LNCaP clone FGC (cell line): ENCODE data around the gene RNASEL.

Experiments
- DNase-seq: peaks from one replicate; pipeline ENCODE4 v3.0.0-alpha.2; 2011; ENCODE audit warnings: low read depth
- H3K4me3 ChIP-seq: 2 replicates; pipeline ENCODE4 v1.5.1; 2011; ENCODE audit warnings: mild to moderate bottlenecking, low read depth, low read length, control low read depth
- CTCF ChIP-seq: IDR thresholded peaks from 2 replicates; pipeline ENCODE4 v1.5.1; 2012; ENCODE audit warnings: mild to moderate bottlenecking; ENCODE audit not compliant: control insufficient read depth, insufficient read depth; ENCODE audit errors: extremely low read depth

RNASEL gene

GRCh38 chr1:182575540-182576149 lies 13.4 kb downstream of the RNASEL start:
- TF ChIP-seq CTCF: no peak
- no peak for DNase-seq

GRCh38 chr1:182574156-182574555 lies 14.9 kb downstream of the RNASEL start:
- DNase-seq: no peak
- TF ChIP-seq CTCF: no peak
- H3K4me3 ChIP-seq: no peak overlapping the region

More at GRCh38 chr1:182575540-182576149, 13.4 kb downstream of the RNASEL start:
- no peak overlapping the region for H3K4me3 ChIP-seq

- no peak overlapping the region for H3K4me3 ChIP-seq
- TF ChIP-seq CTCF: no peak
- DNase-seq: no peak
Measured at GRCh38 chr1:182570611-182570970, 18.5 kb downstream of the RNASEL start.

- H3K4me3 ChIP-seq: no peak overlapping the region
- no peak for TF ChIP-seq CTCF
- no peak for DNase-seq
Measured at GRCh38 chr1:182569939-182570610, 19.0 kb downstream of the RNASEL start.

- no peak overlapping the region for H3K4me3 ChIP-seq
- no peak for TF ChIP-seq CTCF
- DNase-seq: no peak
Measured at GRCh38 chr1:182568647-182569284, 20.3 kb downstream of the RNASEL start.

GRCh38 chr1:182567629-182568028 lies 21.4 kb downstream of the RNASEL start:
- no peak overlapping the region for H3K4me3 ChIP-seq

More at GRCh38 chr1:182567629-182568028, 21.4 kb downstream of the RNASEL start:
- TF ChIP-seq CTCF: no peak
- DNase-seq: no peak
